Stimulated activated CD4-positive, alpha-beta T cell treated with anti-CD3 and anti-CD28 coated beads, TNF-alpha, amount 100 ng/mL, for 1 hour (primary cell): ENCODE results near the gene ADCY1.
"Not testable (repeated sequence)": the region's sequence is repeated elsewhere in the genome, so short reads cannot be mapped to it uniquely, and the experiment has no call there.

ENCODE experiments used
- DNase-seq, 3 donors: peaks; one replicate each; pipeline ENCODE4 v3.0.0-alpha.2; 2020; ENCODE audit warnings: low read depth in 3 of 3, low spot score in 1 of 3

The ADCY1 gene

DNA sequence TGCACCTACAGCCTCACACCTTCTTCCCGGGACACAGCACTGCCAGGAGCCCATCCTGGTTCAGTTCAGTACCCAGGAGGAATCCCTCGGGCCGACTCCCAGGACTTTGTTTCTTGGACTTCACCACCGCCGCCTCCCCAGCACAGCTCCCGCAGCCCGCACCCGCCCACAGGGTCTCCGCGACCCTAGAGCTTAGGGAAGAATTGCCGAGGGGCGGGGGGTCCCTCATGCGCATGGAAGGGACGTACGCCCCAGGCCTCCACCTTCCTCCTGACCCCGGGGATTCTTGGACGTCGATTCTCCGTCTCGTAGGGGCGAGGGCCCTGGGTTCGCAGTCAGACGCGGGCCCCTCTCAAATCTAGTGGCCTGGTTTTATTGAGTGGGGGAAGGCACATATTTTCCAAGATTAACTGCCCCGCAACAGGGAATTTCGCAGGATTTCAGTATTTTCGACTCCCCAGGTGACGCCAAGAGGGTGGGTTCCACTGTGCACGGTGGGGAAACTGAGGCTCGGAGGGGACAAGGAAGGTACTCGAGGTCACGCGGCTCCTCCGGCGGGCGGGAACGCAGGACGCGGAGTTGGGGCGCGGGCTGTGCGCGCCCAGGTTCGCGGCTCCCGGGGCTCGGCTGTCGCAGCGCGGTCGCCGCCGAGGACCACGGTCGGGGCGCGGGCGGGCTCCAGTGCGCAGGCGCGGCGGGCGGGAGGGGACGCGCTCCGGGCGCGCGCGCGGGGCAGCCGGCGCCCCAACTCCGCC lies at the start of gene ADCY1:
Gene ADCY1, plus strand, starts transcription at position 708 of the 755 bp plus-strand sequence. CDS start 176 bp downstream, outside the sequence.
- no peak for DNase-seq

DNA sequence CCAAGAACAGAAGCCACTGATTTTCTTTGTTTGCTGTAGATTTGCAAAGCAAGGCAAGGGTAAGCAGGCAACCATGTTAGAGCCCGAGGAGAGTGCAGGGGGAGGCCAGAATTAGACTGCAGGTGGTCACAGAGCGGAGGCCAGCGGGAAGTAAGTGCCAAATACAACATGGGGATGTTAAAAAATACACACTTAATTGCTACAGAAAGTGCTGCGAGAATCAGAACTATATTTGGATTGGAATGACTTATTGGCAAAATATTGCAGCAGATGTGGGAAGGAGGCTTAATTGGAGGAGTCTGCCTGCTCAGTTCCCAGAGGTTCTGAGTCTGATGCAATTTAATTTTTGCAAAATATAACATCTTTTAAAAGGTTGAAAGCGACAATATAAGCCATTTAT lies 49.7 kb upstream of the ADCY1 start:
- DNase-seq, result no peak

DNA sequence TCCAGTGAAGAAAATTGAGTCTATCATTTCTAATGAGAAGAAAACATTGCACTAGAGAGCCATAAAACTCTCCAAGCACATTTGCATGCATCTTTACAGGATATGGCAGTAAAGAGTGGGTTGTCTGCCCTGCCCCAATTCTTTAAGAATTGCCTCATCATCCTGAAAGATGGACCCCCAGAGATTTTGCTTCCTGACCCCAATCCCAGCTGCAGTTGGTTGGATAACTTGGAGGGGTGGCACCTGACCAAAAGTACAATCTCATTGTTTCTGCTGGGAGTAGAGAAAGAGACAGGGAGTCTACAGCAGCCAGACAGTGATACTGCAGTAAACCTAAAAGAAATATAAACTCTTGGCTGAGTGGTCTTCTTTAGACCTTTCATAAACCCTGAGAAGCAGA lies 49.1 kb upstream of the ADCY1 start:
- no peak for DNase-seq

DNA sequence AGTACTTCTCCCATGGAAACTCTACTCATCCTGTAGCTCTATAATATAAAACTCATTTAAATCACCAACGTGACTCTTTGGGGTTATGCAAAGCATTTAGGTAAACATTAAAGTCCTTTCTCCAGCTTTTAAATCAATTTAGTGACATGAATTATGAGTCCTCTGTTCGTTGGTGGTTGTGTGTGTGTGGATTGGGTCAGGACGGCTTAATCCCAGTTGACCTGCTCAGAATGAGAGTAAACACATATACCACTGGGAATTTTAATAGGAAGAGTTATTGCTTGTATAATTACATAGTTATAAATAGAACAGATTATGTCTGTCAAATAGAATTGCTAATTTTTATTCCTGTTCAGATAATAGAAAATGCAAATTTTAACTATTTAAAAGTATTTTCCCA lies 30.7 kb upstream of the ADCY1 start:
- DNase-seq, result no peak

DNA sequence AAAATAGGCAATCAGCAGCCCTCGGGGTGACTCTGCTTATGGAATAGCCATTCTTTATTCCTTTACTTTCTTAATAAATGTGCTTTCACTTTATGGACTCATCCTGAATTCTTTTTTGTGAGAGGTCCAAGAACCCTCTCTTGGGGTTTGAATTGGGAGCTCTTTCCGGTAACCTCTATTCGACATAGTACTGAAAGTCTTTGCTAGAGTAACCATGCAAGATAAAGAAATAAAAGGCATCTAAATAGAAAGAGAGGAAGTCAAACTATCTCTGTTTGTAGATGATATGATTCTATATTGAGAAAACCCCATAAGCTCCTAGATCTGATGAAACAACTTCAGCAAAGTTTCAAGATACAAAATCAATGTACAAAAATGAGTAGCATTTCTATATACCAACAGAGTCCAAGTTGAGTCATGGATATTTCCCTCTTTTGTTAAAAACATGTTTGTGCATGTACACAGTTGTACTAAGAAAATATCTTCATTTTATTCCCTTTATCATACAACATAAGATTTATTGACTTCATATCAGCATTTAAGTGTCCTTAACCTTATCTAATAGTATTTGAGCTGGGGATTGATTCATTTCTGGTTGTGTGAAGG lies 29.0 kb upstream of the ADCY1 start:
- DNase-seq, result not testable (repeated sequence)

DNA sequence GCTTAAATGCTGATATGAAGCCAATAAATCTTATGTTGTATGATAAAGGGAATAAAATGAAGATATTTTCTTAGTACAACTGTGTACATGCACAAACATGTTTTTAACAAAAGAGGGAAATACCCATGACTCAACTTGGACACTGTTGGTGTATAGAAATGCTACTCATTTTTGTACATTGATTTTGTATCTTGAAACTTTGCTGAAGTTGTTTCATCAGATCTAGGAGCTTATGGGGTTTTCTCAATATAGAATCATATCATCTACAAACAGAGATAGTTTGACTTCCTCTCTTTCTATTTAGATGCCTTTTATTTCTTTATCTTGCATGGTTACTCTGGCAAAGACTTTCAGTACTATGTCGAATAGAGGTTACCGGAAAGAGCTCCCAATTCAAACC lies 25.3 kb upstream of the ADCY1 start:
- not testable (repeated sequence) for DNase-seq

DNA sequence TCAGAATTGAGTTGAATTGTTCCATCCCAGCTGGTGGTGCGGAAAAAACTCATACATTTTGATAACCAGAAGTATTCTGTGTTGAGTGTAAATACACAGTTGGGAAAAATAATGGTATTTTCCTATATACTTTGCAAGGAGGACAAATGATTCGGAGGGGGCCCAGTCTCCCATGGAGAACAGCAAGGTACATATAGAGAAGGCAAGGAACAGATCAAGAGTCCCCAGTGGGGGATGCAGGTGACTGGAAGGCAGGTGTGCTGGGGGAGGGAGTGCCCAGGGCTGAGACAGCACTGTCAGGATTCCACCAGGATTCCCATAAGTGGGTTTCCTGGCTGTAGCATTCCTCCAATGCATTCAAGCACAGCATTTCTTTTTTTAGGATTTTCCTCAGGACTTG lies 10.8 kb upstream of the ADCY1 start:
- DNase-seq, result no peak

DNA sequence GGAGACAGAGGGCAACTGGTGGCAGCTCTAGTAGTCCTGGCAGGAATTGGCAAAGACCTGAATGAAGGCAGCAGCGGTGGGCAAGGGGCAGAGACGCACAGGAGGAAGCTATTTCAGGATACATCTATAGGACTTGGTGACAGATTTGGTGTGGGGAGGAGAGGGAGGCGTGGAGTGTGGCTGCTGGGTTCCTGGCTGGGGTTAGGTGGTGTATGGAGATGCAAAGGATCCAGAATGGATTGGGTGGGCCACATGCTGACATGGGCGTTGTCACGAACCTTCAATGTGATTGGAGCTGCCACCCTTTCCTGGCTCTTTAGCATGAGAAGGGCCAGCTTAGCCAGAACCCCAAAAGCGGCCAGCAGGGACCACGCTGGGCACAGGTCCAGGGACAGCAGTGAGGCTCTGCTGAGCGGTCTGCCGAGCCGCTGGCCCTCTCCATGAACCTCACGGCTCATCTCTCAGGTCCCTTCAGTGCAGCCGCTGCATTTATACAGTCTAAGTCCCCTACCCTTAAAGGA lies 10.2 kb upstream of the ADCY1 start:
- no peak for DNase-seq

DNA sequence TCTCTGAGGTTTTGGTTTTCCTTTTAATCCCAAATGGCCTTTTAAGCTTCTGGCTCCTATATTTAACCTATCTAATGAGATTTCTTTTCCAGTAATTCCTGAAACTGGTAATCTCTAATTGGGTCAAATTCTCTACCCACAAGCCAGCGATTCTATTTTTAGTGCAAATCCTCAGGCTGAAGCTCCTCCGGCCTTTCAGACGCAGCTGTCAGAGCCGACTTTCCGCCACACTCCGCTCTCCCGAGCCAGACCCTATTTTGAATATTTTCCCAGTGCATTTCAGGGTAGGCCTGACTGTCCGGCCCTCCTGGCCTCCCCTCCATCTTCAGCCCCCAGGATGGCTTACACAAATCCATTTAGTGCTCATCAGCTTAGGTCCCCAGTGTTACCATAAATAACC lies 9.7 kb upstream of the ADCY1 start:
- DNase-seq, result no peak

DNA sequence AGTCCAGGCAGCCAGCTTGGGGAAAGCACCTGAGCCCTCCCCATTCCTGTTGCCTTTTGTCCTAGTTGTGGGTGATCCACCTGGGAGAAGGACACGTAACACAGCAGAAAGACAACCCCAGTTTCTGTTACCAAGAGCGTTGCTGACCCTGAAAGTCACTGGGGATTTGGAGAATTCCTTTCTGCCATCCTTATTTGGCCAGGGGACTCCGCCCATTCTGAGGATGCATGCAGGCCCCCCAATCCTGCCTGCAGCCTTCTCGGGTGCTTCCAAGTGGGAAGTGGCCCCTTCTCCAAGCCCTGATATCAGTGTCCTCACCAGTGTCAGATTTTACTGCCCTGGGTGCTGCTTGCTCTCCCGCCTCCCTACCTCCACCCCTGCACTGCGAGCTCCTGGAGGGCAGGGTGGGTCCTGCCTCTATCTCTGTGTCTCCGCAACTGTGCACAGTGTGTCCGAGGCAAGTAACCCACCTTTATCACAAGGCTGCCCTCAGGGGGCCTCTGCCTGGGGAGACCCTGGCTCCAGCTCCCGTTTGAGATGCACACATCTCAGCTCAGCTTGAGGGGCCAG lies 9.2 kb upstream of the ADCY1 start:
- DNase-seq, result no peak

DNA sequence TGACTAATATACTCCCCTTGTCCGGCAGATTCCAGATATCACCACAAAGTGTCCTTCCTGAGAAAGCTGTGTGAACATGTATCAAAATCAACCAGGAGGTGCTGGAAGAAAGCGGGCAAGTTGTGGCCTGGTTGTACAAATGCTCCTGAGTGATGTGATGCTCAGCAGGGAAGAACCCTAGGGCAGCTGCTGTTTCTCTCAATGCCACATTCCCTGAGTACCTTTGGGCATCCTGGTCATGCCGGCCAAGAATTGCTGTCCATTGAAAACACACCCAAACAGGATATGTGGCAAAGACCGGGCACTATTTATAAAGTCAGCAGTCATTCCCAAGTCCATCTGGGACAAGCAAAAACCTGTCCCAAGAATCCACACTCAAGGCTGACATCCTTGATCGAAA lies 7.8 kb upstream of the ADCY1 start:
- no peak for DNase-seq

DNA sequence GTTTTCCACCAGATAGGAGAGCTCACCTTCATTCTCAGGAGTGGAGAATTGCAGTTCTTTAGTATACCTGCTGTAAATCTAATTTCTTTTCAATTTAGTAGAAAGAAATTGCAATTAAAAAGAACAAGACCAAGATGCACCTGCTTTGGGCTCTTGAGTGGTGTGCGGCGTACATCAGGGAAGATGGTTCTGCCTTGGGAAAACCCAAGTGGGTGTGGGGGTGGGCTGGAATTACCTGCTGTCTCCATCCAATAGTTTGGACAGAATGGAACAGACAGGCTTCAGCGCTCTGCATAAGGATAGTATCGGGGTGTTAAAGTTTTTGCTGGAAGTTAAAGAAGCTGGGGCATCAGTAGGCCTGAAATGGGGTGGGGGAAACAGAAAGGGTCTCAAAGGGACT lies 7.2 kb upstream of the ADCY1 start:
- no peak for DNase-seq

DNA sequence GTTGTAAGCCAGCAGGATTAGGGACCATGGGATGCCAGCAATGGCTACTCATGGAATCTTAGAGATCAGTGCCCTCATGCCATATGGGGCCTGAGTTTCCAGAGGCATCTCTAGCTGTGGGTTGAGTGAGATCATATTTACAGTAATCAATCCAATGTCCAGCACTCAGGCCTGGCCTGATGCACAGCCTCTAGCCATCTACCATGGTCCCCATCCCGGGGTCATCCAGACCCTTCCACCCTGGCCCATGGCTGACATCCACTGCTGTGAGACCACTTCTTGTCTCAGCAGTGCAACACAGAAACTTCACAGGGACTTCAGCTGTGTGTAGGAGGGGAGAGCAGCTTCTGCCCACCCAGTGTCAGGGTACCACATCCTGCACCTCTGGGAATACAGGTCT lies 6.5 kb upstream of the ADCY1 start:
- no peak for DNase-seq

DNA sequence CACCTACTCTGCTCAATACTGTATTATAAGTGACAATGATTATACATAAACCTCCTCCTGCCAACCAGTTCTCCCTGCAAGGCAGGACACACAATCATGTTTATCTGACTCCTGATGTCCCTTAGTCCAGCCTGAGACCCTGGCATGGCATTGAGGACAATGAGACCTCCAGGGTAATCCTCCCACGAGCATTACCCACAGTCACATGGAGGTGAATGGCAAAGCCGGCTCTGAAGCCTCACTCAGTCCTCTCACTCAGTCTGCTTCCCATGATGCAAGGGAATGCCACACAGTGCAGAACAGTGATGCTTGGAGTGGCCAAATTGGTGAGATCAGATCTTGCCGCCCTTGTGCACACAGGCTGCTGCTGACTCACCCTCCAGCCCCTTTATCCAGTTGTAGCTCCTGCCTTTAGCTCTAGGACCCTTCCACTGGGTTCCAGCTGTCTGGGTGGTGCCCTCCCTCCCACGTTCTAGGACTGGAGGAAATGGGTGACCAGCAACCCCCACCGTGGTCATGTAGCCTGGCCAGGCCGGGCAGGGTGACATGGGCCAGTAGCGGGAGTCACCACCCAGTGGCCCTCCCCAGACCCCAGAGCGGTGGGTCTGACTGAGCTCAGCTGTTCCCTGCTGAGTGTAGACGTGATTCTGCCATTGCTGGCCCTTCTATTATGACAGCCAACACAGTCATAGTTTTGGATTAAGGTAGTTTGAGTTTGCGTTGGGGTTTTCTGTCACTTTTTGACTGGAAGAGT lies 5.5 kb upstream of the ADCY1 start:
- DNase-seq, result no peak

DNA sequence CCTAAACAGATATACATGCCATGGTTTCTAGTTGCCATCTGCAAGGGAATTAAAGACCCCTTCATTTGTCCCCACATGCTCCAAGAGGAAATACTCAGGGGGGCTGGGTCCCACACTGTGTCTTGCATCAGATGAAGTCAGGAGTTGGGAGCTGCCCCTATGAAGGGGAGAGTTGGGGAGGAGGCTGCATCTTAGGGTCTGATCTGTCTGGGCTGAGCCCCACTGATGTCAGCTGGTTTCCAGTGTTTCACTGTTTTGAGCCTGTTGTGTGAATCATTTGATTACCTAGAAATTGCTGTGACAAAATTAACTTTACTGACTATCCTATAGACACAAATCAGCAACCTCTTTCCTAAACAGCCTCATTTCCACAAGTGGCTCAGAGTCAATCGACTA lies 4.9 kb upstream of the ADCY1 start:
- DNase-seq, result no peak

DNA sequence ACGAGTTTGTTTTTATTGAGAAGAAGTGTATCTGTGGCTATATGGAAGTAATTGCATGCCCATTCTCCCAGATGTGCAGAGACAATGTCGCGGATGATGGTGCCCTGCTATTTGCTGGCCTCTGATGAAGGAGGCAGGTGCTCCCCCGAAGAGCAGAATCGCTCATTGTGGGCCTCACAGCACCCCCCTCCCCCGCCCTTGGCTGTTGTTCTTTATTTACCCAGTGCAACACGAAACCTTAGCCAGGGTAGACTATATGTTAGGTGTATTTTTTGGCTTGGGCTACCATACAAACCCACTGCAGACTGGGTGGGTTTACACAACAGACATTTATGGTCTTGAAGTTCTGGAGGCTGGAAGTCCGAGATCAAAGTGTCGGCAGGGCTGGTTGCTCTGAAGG lies 3.4 kb upstream of the ADCY1 start:
- DNase-seq, result no peak

DNA sequence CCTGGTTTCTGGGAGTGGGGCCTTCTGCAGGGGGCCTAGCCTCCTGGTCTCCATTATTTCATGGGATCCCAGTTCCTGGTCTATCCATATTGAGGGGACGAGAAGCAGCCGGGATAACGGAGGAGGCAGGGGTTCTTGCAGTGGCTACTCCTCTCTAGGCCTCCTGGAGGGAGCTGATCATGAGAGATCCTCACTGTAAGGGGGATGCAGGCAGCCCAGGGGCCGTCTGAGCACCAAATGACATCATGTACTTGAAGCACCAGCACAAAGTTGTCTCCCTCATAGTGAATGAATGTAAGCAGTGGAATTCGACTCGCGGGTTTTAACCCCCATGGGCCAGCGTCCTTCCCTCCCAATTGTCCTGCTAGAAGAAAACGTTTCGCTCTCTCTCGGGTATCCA lies 964 bp upstream of the ADCY1 start:
- no peak for DNase-seq

DNA sequence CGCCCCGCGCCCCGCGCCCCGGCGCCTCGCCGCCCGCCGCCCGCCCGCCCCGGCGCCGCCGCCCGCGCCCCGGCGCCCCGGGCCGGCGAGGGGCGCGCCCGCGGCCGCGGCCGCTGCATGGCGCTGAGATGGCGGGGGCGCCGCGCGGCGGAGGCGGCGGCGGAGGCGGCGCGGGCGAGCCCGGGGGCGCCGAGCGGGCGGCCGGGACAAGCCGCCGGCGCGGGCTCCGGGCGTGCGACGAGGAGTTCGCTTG lies 174 bp downstream of the ADCY1 start:
- DNase-seq, result no peak

DNA sequence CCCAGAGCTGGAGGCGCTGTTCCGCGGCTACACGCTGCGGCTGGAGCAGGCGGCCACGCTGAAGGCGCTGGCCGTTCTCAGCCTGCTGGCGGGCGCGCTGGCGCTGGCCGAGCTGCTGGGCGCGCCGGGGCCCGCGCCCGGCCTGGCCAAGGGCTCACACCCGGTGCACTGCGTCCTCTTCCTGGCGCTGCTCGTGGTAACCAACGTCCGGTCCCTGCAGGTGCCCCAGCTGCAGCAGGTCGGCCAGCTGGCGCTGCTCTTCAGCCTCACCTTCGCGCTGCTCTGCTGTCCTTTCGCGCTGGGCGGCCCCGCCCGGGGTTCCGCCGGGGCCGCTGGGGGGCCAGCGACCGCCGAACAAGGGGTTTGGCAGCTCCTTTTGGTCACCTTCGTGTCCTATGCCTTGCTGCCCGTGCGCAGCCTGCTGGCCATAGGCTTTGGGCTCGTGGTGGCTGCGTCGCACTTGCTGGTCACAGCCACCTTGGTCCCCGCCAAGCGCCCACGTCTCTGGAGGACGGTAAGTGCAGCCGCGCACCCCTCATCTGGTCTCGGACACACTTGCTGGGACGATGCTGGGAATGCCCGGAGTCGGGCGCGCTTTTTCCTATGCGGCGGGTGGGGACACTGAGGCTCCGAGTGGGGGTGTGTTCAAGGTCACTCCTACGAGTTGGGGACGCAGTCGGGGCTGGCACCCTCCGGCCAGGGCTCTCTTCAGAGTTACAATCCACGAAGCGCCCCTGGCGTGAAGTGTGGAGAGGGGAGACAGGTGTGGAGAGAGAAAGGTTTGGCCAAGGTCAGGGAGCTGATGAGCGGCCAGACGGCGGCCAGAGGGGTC lies 717 bp downstream of the ADCY1 start:
- no peak for DNase-seq

DNA sequence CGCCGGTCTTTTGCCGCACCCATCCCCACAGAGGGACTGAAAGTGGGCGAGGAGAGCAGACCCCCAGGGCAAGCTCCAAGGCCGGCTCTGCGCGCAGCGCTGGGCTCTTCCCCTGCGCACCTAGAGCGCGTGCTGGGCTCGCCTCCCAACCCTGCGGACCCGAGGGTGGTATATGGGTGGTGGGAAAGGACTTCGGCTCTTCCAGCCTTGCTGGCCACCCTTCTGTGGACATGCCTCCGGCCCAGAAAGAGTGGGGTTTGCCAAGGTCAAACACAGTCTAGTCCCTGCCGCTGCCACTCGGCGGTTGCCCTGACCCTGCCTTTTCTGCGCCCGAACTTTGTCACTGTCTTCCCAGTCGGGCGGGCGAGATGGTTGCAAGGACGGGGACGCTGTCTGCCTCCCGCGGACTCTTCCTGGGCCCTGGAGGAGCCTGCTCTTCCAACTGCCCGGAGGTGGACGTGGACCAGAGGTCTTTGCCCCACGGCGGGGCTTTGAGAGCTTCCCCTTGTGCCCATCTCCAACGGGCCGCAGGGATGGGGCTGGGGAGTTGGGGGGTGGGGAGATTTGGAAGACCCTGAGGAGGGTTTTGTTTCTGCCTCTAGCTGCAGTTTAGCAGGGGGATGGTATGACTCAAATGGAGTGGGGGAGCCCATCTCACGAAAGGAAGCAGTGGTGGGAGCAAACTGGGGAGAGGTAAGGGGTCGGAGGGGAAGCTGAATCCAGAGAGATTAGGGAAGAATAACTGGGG lies 1.5 kb downstream of the ADCY1 start:
- DNase-seq, result no peak
